Measurements from ENCODE around the gene PTGDR2.

PTGDR2 gene

GRCh38 chr11:60844870-60845221, 10.9 kb downstream of the PTGDR2 start:
- Mint-ChIP-seq H3K4me3 (peak overlapping the region; percentile 82 to 90), H3K27ac (peak overlapping the region; percentile 75), H3K9me3 (no peaks in the 10 kb centered on the region), H3K4me1 (peaks cover 36 to 46% of the 10 kb centered on the region in 2 donors), H3K27me3 (no peaks in the 10 kb centered on the region), H3K36me3 (peaks cover 44 to 49% of the 10 kb centered on the region in 2 donors)
- ATAC-seq (replicated peaks): no peak
- no peak for DNase-seq

GRCh38 chr11:60844045-60844869, 11.5 kb downstream of the PTGDR2 start:
- H3K4me1 Mint-ChIP-seq: peaks cover 36 to 46% of the 10 kb centered on the region in 2 donors

GRCh38 chr11:60842668-60843600, 12.8 kb downstream of the PTGDR2 start:
- peaks cover 33 to 46% of the 10 kb centered on the region in 2 donors for H3K4me1 Mint-ChIP-seq
- DNase-seq (no peak), ATAC-seq (replicated peaks) (no peak)
- no peaks in the 10 kb centered on the region for H3K27me3 Mint-ChIP-seq
- H3K36me3 Mint-ChIP-seq: peaks cover 32 to 34% of the 10 kb centered on the region in 2 donors
- H3K27ac Mint-ChIP-seq: peak overlapping the region; percentile 97
- no peaks in the 10 kb centered on the region for H3K9me3 Mint-ChIP-seq
- peak overlapping the region; percentile 82 to 90 for H3K4me3 Mint-ChIP-seq

More at GRCh38 chr11:60844045-60844869, 11.5 kb downstream of the PTGDR2 start:
- Mint-ChIP-seq H3K36me3 (peaks cover 40 to 43% of the 10 kb centered on the region in 2 donors), H3K27ac (peak overlapping the region; percentile 79), H3K9me3 (no peaks in the 10 kb centered on the region), H3K4me3 (peak overlapping the region; percentile 82 to 90), H3K27me3 (no peaks in the 10 kb centered on the region)
- DNase-seq: no peak
- ATAC-seq (replicated peaks): no peak

- Mint-ChIP-seq H3K36me3 (peaks cover 25 to 31% of the 10 kb centered on the region in 2 donors), H3K9me3 (no peaks in the 10 kb centered on the region), H3K27me3 (no peaks in the 10 kb centered on the region), H3K4me1 (peaks cover 33 to 46% of the 10 kb centered on the region in 2 donors), H3K27ac (peak within 1 kb of the TSS; percentile 97), H3K4me3 (peak within 1 kb of the TSS; percentile 82 to 90)
- peak; percentile 96 for DNase-seq
- ATAC-seq (replicated peaks): peak; percentile 96 to 97
These were observed 13.7 kb downstream of the PTGDR2 start, which contains the start of gene CCDC86 for GRCh38 chr11:60841797-60842667. Gene CCDC86, plus strand, starts transcription at chr11:60842113. Its CDS starts 12 bp downstream, at chr11:60842125.

GRCh38 chr11:60840470-60841430, 15.0 kb downstream of the PTGDR2 start:
- DNase-seq (no peak), ATAC-seq (replicated peaks) (no peak)
- Mint-ChIP-seq H3K4me1 (peaks cover 36 to 50% of the 10 kb centered on the region in 2 donors), H3K4me3 (peak overlapping the region; percentile 73 to 82), H3K27me3 (no peaks in the 10 kb centered on the region), H3K9me3 (no peaks in the 10 kb centered on the region), H3K27ac (peak overlapping the region; percentile 86), H3K36me3 (peaks cover 17 to 22% of the 10 kb centered on the region in 2 donors)

GRCh38 chr11:60838132-60838531, 17.6 kb downstream of the PTGDR2 start:
- peaks cover 21 to 35% of the 10 kb centered on the region in 2 donors for H3K4me1 Mint-ChIP-seq
- ATAC-seq (replicated peaks) (no peak), DNase-seq (no peak)
- H3K9me3 Mint-ChIP-seq: no peaks in the 10 kb centered on the region
- no peaks in the 10 kb centered on the region for H3K27me3 Mint-ChIP-seq
- no peaks in the 10 kb centered on the region for H3K36me3 Mint-ChIP-seq
- no peak overlapping the region for H3K27ac Mint-ChIP-seq
- H3K4me3 Mint-ChIP-seq: no peak overlapping the region

GRCh38 chr11:60836866-60837515, 18.8 kb downstream of the PTGDR2 start:
- Mint-ChIP-seq H3K4me1 (peaks cover 21 to 27% of the 10 kb centered on the region in 2 donors), H3K27me3 (no peaks in the 10 kb centered on the region), H3K9me3 (no peaks in the 10 kb centered on the region), H3K36me3 (no peaks in the 10 kb centered on the region), H3K27ac (no peak overlapping the region), H3K4me3 (no peak overlapping the region)
- DNase-seq (no peak), ATAC-seq (replicated peaks) (no peak)

GRCh38 chr11:60835534-60835846, 20.3 kb downstream of the PTGDR2 start:
- ATAC-seq (replicated peaks) (peak; percentile 59 to 68), DNase-seq (no peak)
- H3K9me3 Mint-ChIP-seq: no peaks in the 10 kb centered on the region
- no peaks in the 10 kb centered on the region for H3K27me3 Mint-ChIP-seq
- H3K36me3 Mint-ChIP-seq: no peaks in the 10 kb centered on the region
- H3K27ac Mint-ChIP-seq: no peak overlapping the region
- H3K4me3 Mint-ChIP-seq: no peak overlapping the region
- H3K4me1 Mint-ChIP-seq: peaks cover 14 to 22% of the 10 kb centered on the region in 2 donors

GRCh38 chr11:60834742-60835533, 20.8 kb downstream of the PTGDR2 start:
- peaks cover 12 to 23% of the 10 kb centered on the region in 2 donors for H3K4me1 Mint-ChIP-seq
- no peak overlapping the region for H3K27ac Mint-ChIP-seq
- H3K36me3 Mint-ChIP-seq: no peaks in the 10 kb centered on the region
- ATAC-seq (replicated peaks) (no peak), DNase-seq (no peak)
- no peaks in the 10 kb centered on the region for H3K9me3 Mint-ChIP-seq
- H3K4me3 Mint-ChIP-seq: no peak overlapping the region
- no peaks in the 10 kb centered on the region for H3K27me3 Mint-ChIP-seq

- no peak overlapping the region for H3K4me3 Mint-ChIP-seq
- H3K36me3 Mint-ChIP-seq: no peaks in the 10 kb centered on the region
- no peaks in the 10 kb centered on the region for H3K9me3 Mint-ChIP-seq
- no peak overlapping the region for H3K27ac Mint-ChIP-seq
- no peak for DNase-seq
- no peak for ATAC-seq (replicated peaks)
- H3K27me3 Mint-ChIP-seq: peaks cover 4 to 19% of the 10 kb centered on the region in 2 donors
- peaks cover 12 to 23% of the 10 kb centered on the region in 2 donors for H3K4me1 Mint-ChIP-seq
These were observed 24.2 kb downstream of the PTGDR2 start for GRCh38 chr11:60831501-60832079.

- DNase-seq (peak; percentile 65), ATAC-seq (replicated peaks) (peak; percentile 93)
- H3K36me3 Mint-ChIP-seq: no peaks in the 10 kb centered on the region
- peaks cover 12 to 22% of the 10 kb centered on the region in 2 donors for H3K4me1 Mint-ChIP-seq
- H3K4me3 Mint-ChIP-seq: no peak overlapping the region
- H3K27ac Mint-ChIP-seq: no peak overlapping the region
- H3K9me3 Mint-ChIP-seq: no peaks in the 10 kb centered on the region
- H3K27me3 Mint-ChIP-seq: peaks cover 4 to 19% of the 10 kb centered on the region in 2 donors
These were observed 24.6 kb downstream of the PTGDR2 start for GRCh38 chr11:60831143-60831500.

Data from stimulated activated naive B cell treated with anti-CD40 and anti-IgM and Interleukin-4, amounts not matched to agents 10 μg/mL and 1 μg/mL and 100 μg/mL, for 72 hours (primary cell).